ENCODE data around the gene BMP4. TPM values are rescaled to one million over a fixed set of nuclear protein-coding genes. Genes with fewer than 3 reads are reported as not detected.

The BMP4 gene
- total and polyA plus RNA-seq, 10 of the 15 experiments (the other 5 are each of a cell fraction or from before 2014, with no cell fraction given): 0.11 to 1.8 (median 0.60) TPM; not detected in 1

- SMC1A ChIA-PET (ENCODE audit: uncharacterized antibody, unreplicated experiment): no interaction called here
- CTCF ChIA-PET: no interaction called here
- Histone ChIP-seq H3K27ac (ENCODE audit: control insufficient read depth, insufficient read depth) (peak overlapping the region; percentile 46; the same call in 1 of the 2 replicates), H3K79me2 (ENCODE audit: control insufficient read depth, insufficient read depth, low read length) (peaks cover 30% of the 10 kb centered on the region), H3K4me2 (ENCODE audit: control insufficient read depth, insufficient read depth) (peak overlapping the region; percentile 38; the same call in 1 of the 2 replicates), H3K9me3 (replicated peaks; ENCODE audit: control insufficient read depth, insufficient read depth, low read length) (no peaks in the 10 kb centered on the region; the same call in 2 of the 3 replicates), H4K20me1 (ENCODE audit: control insufficient read depth, insufficient read depth) (no peaks in the 10 kb centered on the region), H3K9ac (ENCODE audit: control insufficient read depth, insufficient read depth, low read length) (peak overlapping the region; percentile 55), H3K4me3 (peak overlapping the region; percentile 65), H3K36me3 (ENCODE audit: control insufficient read depth in 2 of 2, insufficient read depth in 2 of 2, low read length in 1 of 2) (no peaks in the 10 kb centered on the region), H2AFZ (ENCODE audit: control insufficient read depth, low read depth, low read length) (no peak overlapping the region), H3K27me3 (replicated peaks in 1 of 2; ENCODE audit: control insufficient read depth in 2 of 2, insufficient read depth in 2 of 2, low read length in 1 of 2) (peaks cover 3 to 12% of the 10 kb centered on the region in 2 experiments), H3K4me1 (ENCODE audit: control insufficient read depth, insufficient read depth, low read length) (no peaks in the 10 kb centered on the region)
- DNase-seq (ENCODE audit: low read depth, low spot score) (no peak), FAIRE-seq (no peak), ATAC-seq (no peak)
- no TSS peak for BruUV-seq (replicated peaks)
- 8% methylated on average over 47 of the region's 53 CpGs for WGBS (ENCODE audit: insufficient coverage, insufficient replicate concordance, low lambda C conversion rate, missing lambda C conversion rate)
- intact Hi-C loops (cut with micrococcal nuclease; ENCODE audit: unreplicated experiment): no loop called here
- TF ChIP-seq RAD21 (IDR thresholded peaks at IDR 0.05; ENCODE audit: insufficient read depth, low read depth, low read length) (0 out of 2 replicates have a peak, but pooled peaks have one; percentile 26), JUND (IDR thresholded peaks at IDR 0.05; ENCODE audit: low read depth, low read length) (no peak)
- RAD21 ChIA-PET (ENCODE audit: unreplicated experiment): no interaction called here
- in situ Hi-C loops (cut with MboI): no loop called here
- POLR2A ChIA-PET: no interaction called here
Observed at GRCh38 chr14:53954551-53955228, 1.9 kb downstream of the BMP4 start.

GRCh38 chr14:53953828-53954550 lies 2.6 kb downstream of the BMP4 start:
- ChIA-PET SMC1A (ENCODE audit: uncharacterized antibody, unreplicated experiment) (no interaction called here), RAD21 (ENCODE audit: unreplicated experiment) (no interaction called here), POLR2A (no interaction called here), CTCF (no interaction called here)
- Histone ChIP-seq H3K27me3 (replicated peaks in 1 of 2; ENCODE audit: control insufficient read depth in 2 of 2, insufficient read depth in 2 of 2, low read length in 1 of 2) (peaks cover 3 to 12% of the 10 kb centered on the region in 2 experiments), H3K36me3 (ENCODE audit: control insufficient read depth in 2 of 2, insufficient read depth in 2 of 2, low read length in 1 of 2) (no peaks in the 10 kb centered on the region), H3K9ac (ENCODE audit: control insufficient read depth, insufficient read depth, low read length) (peak overlapping the region; percentile 63), H2AFZ (ENCODE audit: control insufficient read depth, low read depth, low read length) (no peak overlapping the region; the same call in 1 of the 2 replicates), H3K79me2 (ENCODE audit: control insufficient read depth, insufficient read depth, low read length) (peaks cover 30% of the 10 kb centered on the region), H3K4me2 (ENCODE audit: control insufficient read depth, insufficient read depth) (peak overlapping the region; percentile 66; the same call in 1 of the 2 replicates), H3K9me3 (replicated peaks; ENCODE audit: control insufficient read depth, insufficient read depth, low read length) (no peaks in the 10 kb centered on the region; the same call in 2 of the 3 replicates), H3K4me1 (ENCODE audit: control insufficient read depth, insufficient read depth, low read length) (no peaks in the 10 kb centered on the region), H3K4me3 (peak overlapping the region; percentile 65), H4K20me1 (ENCODE audit: control insufficient read depth, insufficient read depth) (no peaks in the 10 kb centered on the region), H3K27ac (ENCODE audit: control insufficient read depth, insufficient read depth) (peak overlapping the region; percentile 50)
- 8% methylated on average over 48 of the region's 51 CpGs for WGBS (ENCODE audit: insufficient coverage, insufficient replicate concordance, low lambda C conversion rate, missing lambda C conversion rate)
- no peak for FAIRE-seq
- no peak for ATAC-seq
- intact Hi-C loops (cut with micrococcal nuclease; ENCODE audit: unreplicated experiment) (no loop called here), in situ Hi-C loops (cut with MboI) (no loop called here)
- BruUV-seq (replicated peaks): no TSS peak
- DNase-seq (ENCODE audit: low read depth, low spot score): no peak
- TF ChIP-seq LARP7 (IDR thresholded peaks at IDR 0.05): no peak
- 0 out of 2 replicates have a peak, but pooled peaks have one; percentile 25 for TF ChIP-seq PML (IDR thresholded peaks at IDR 0.05; ENCODE audit: low read length)
- no peak for TF ChIP-seq E2F8 (IDR thresholded peaks at IDR 0.05; ENCODE audit: low read depth, partially characterized antibody)
- no peak for TF ChIP-seq EED (IDR thresholded peaks at IDR 0.05; ENCODE audit: low read depth)
- no peak for TF ChIP-seq POLR2A (IDR thresholded peaks at IDR 0.05; ENCODE audit: low read depth, low read length)
- no peak for TF ChIP-seq MLLT1 (IDR thresholded peaks at IDR 0.05)
- TF ChIP-seq MEF2B (IDR thresholded peaks at IDR 0.05; ENCODE audit: partially characterized antibody, poor library complexity, severe bottlenecking): no peak
- no peak for TF ChIP-seq RFX5 (IDR thresholded peaks at IDR 0.05; ENCODE audit: low read depth, low read length)
- TF ChIP-seq ZNF207 (IDR thresholded peaks at IDR 0.05; ENCODE audit: borderline replicate concordance): no peak
- no peak for TF ChIP-seq GATAD2B (conservative IDR thresholded peaks at IDR 0.05; ENCODE audit: low read depth)
- peak; percentile 49; the same call in 1 of the 2 replicates for TF ChIP-seq POLR2AphosphoS5 (IDR thresholded peaks at IDR 0.05; ENCODE audit: low read length)

Data from GM12878 (cell line).